GM23338 (cell line): ENCODE data around the gene CTNNA3. TPM values are rescaled to one million over a fixed set of nuclear protein-coding genes. Genes with fewer than 3 reads are reported as not detected.
A peak's percentile ranks its signal among the peaks of the same experiment; 100 is the strongest.

Experiments
- ATAC-seq: fragments of 200-7000 bp; cut with Tn5 transposase; 3 replicates; pipeline ENCODE4 v1.9.1; 2020
- DNase-seq: peaks from one replicate; pipeline ENCODE4 v3.0.0-alpha.2; 2015; ENCODE audit warnings: low spot score
- H2AFZ ChIP-seq: fragments of 200-600 bp; sonication (generic); 2 replicates; pipeline ENCODE4 v1.8.0; 2016; ENCODE audit warnings: antibody characterized with exemption, mild to moderate bottlenecking, moderate library complexity
- H3F3A ChIP-seq: fragments of 200-600 bp; sonication (generic); replicated peaks from 2 replicates; pipeline ENCODE4 v1.8.0; 2017; ENCODE audit warnings: antibody characterized with exemption, mixed run types, low read depth
- H3K27ac ChIP-seq: fragments of 200-600 bp; sonication (generic); 2 replicates; pipeline ENCODE4 v1.6.1; 2016; ENCODE audit warnings: low read depth
- H3K27me3 ChIP-seq: fragments of 200-600 bp; sonication (generic); 2 replicates; pipeline ENCODE4 v1.8.0; 2016; ENCODE audit warnings: mild to moderate bottlenecking, mixed run types, moderate library complexity; ENCODE audit not compliant: insufficient read depth
- H3K36me3 ChIP-seq: fragments of 200-600 bp; sonication (generic); 2 replicates; pipeline ENCODE4 v1.8.0; 2016; ENCODE audit warnings: mild to moderate bottlenecking; ENCODE audit not compliant: insufficient read depth
- H3K4me1 ChIP-seq: fragments of 200-600 bp; sonication (generic); 2 replicates; pipeline ENCODE4 v1.8.0; 2016; ENCODE audit warnings: mild to moderate bottlenecking, moderate library complexity; ENCODE audit not compliant: insufficient read depth
- H3K4me2 ChIP-seq: fragments of 200-600 bp; sonication (generic); 2 replicates; pipeline ENCODE4 v1.7.1; 2017; ENCODE audit warnings: mixed run types
- H3K4me3 ChIP-seq: fragments of 200-600 bp; sonication (generic); 2 replicates; pipeline ENCODE4 v1.6.1; 2016; ENCODE audit warnings: mixed run types
- H3K79me2 ChIP-seq: fragments of 200-600 bp; sonication (generic); replicated peaks from 2 replicates; pipeline ENCODE4 v1.8.0; 2017; ENCODE audit warnings: mild to moderate bottlenecking; ENCODE audit not compliant: insufficient read depth
- H3K9me2 ChIP-seq: fragments of 200-600 bp; sonication (generic); 2 replicates; pipeline ENCODE4 v1.8.0; 2017; ENCODE audit not compliant: insufficient read depth
- H4K20me1 ChIP-seq: fragments of 200-600 bp; sonication (generic); replicated peaks from 2 replicates; pipeline ENCODE4 v1.8.0; 2017; ENCODE audit warnings: mild to moderate bottlenecking; ENCODE audit not compliant: insufficient read depth
- H3K27ac Mint-ChIP-seq: 2 replicates; pipeline ENCODE4 v1.8.0; 2020; ENCODE audit warnings: inconsistent platforms, mild to moderate bottlenecking, moderate library complexity, mixed read lengths
- H3K27me3 Mint-ChIP-seq: 3 replicates; pipeline ENCODE4 v1.8.0; 2022; ENCODE audit warnings: low read depth, mild to moderate bottlenecking, moderate library complexity, mixed read lengths, inconsistent platforms; ENCODE audit not compliant: insufficient read depth, poor library complexity
- H3K36me3 Mint-ChIP-seq: 3 replicates; pipeline ENCODE4 v1.8.0; 2021; ENCODE audit warnings: low read depth, mild to moderate bottlenecking, inconsistent platforms, moderate library complexity, mixed read lengths
- H3K4me1 Mint-ChIP-seq: 3 replicates; pipeline ENCODE4 v1.8.0; 2020; ENCODE audit warnings: mild to moderate bottlenecking, inconsistent platforms, mixed read lengths
- H3K4me3 Mint-ChIP-seq: 3 replicates; pipeline ENCODE4 v1.8.0; 2021; ENCODE audit warnings: moderate library complexity, mild to moderate bottlenecking, inconsistent platforms, mixed read lengths
- H3K9me3 Mint-ChIP-seq: 3 replicates; pipeline ENCODE4 v1.8.0; 2020; ENCODE audit warnings: moderate library complexity, mild to moderate bottlenecking, inconsistent platforms, mixed read lengths
- CREB1 ChIP-seq: fragments of 250-450 bp; sonication (Bioruptor Pico); IDR thresholded peaks from 2 replicates; pipeline ENCODE4 v1.5.0; 2020; ENCODE audit warnings: low read depth, mild to moderate bottlenecking, moderate library complexity
- CTCF ChIP-seq, 2 experiments: fragments of 200-600 bp in 1 of 2; sonication (generic) in 1 of 2; conservative IDR thresholded peaks; 2 replicates each; pipeline versions ENCODE4 v1.5.1 to v1.6.1; 2016 to 2017; ENCODE audit warnings: antibody characterized with exemption in 2 of 2, low read depth in 2 of 2, mild to moderate bottlenecking in 2 of 2, moderate library complexity in 1 of 2
- ETS1 ChIP-seq: IDR thresholded peaks from 2 replicates; pipeline ENCODE4 v1.6.1; 2016; ENCODE audit warnings: antibody characterized with exemption
- EZH2 ChIP-seq: fragments of 200-600 bp; sonication (generic); IDR thresholded peaks from one replicate; pipeline ENCODE4 v1.8.0; 2017; ENCODE audit warnings: antibody characterized with exemption, mild to moderate bottlenecking, low read depth; ENCODE audit not compliant: unreplicated experiment
- EZH2phosphoT487 ChIP-seq: fragments of 200-600 bp; sonication (generic); IDR thresholded peaks from one replicate; pipeline ENCODE4 v1.8.1; 2018; ENCODE audit warnings: antibody characterized with exemption; ENCODE audit not compliant: unreplicated experiment
- JUNB ChIP-seq: IDR thresholded peaks from one replicate; pipeline ENCODE4 v1.6.1; 2016; ENCODE audit warnings: antibody characterized with exemption; ENCODE audit not compliant: unreplicated experiment
- NANOG ChIP-seq: IDR thresholded peaks from 2 replicates; pipeline ENCODE4 v1.6.1; 2016; ENCODE audit warnings: antibody characterized with exemption, borderline replicate concordance
- POLR2AphosphoS5 ChIP-seq: IDR thresholded peaks from 2 replicates; pipeline ENCODE4 v1.6.1; 2016; ENCODE audit warnings: antibody characterized with exemption, low read depth
- REST ChIP-seq: IDR thresholded peaks from one replicate; pipeline ENCODE4 v1.6.1; 2018; ENCODE audit warnings: antibody characterized with exemption; ENCODE audit not compliant: unreplicated experiment
- STAT1 ChIP-seq: IDR thresholded peaks from one replicate; pipeline ENCODE4 v1.6.1; 2016; ENCODE audit warnings: antibody characterized with exemption; ENCODE audit not compliant: unreplicated experiment
- ZNF114 ChIP-seq: fragments of 250-450 bp; sonication (Bioruptor Pico); IDR thresholded peaks from 2 replicates; pipeline ENCODE4 v1.5.0; 2020; ENCODE audit warnings: mild to moderate bottlenecking, moderate library complexity
- ZNF331 ChIP-seq: fragments of 250-450 bp; sonication (Bioruptor Pico); IDR thresholded peaks from 2 replicates; pipeline ENCODE4 v1.5.0; 2020; ENCODE audit warnings: low read depth, mild to moderate bottlenecking, moderate library complexity
- ZNF462 ChIP-seq: fragments of 250-450 bp; sonication (Bioruptor Pico); IDR thresholded peaks from 2 replicates; pipeline ENCODE4 v1.5.0; 2020; ENCODE audit warnings: mild to moderate bottlenecking, moderate library complexity
- polyA plus RNA-seq: library from polyadenylated mRNA; unstranded; fragments of >200 nt; fragmentation: Nextera tagmentation; extraction: Ambion mirVana; gene quantifications from 2 replicates; pipeline ENCODE4 v1.2.1, GENCODE V29; 2016
- total RNA-seq: library from RNA; depleted of rRNA; stranded (reverse); fragments of >200 nt; shearing (Covaris generic); gene quantifications from 2 replicates; pipeline ENCODE4 v1.2.3, GENCODE V29; 2014

Gene CTNNA3
- total and polyA plus RNA-seq, 2 experiments from 2014 or later: 0.71 to 3.3 TPM

- no peaks in the 10 kb centered on the region for H3K27me3 Mint-ChIP-seq
- no peak for ATAC-seq
- no peak overlapping the region for H3K27ac ChIP-seq
Observed at GRCh38 chr10:66778351-66778750, 917.6 kb downstream of the CTNNA3 start.

More at GRCh38 chr10:66778351-66778750, 917.6 kb downstream of the CTNNA3 start:
- H3K4me3 ChIP-seq: no peak overlapping the region
- Mint-ChIP-seq H3K4me1 (peaks cover 3% of the 10 kb centered on the region; the same call in 2 of the 3 replicates), H3K4me3 (no peak overlapping the region), H3K9me3 (no peaks in the 10 kb centered on the region), H3K36me3 (no peaks in the 10 kb centered on the region), H3K27ac (no peak overlapping the region)
- H4K20me1 ChIP-seq: no peaks in the 10 kb centered on the region
- DNase-seq: no peak
- H3K4me2 ChIP-seq: no peak overlapping the region
- no peaks in the 10 kb centered on the region for H3K27me3 ChIP-seq
- no peaks in the 10 kb centered on the region for H3K36me3 ChIP-seq
- 0 out of 2 replicates have a peak overlapping the region, but pooled peaks have one; percentile 8 for H2AFZ ChIP-seq
- H3K9me2 ChIP-seq: no peaks in the 10 kb centered on the region
- H3F3A ChIP-seq: no peaks in the 10 kb centered on the region
- H3K79me2 ChIP-seq: no peaks in the 10 kb centered on the region
- no peak for TF ChIP-seq JUNB
- TF ChIP-seq CTCF (conservative IDR thresholded peaks at IDR 0.05; ENCODE audit: low read depth in 2 of 2): no peak
- no peak for TF ChIP-seq NANOG
- no peak for TF ChIP-seq ZNF114 (CRISPR knock-in tag)
- no peak for TF ChIP-seq ZNF462
- no peak for TF ChIP-seq ZNF331 (CRISPR knock-in tag)
- TF ChIP-seq STAT1: no peak
- no peak for TF ChIP-seq REST
- no peak for TF ChIP-seq EZH2
- no peak for TF ChIP-seq ETS1
- no peak for TF ChIP-seq EZH2phosphoT487
- TF ChIP-seq POLR2AphosphoS5: no peak
- no peak for TF ChIP-seq CREB1 (CRISPR knock-in tag)
- H3K4me1 ChIP-seq: peaks cover 7% of the 10 kb centered on the region; the same call in 1 of the 2 replicates
